Measurements from ENCODE around the gene NDUFAF8.

DNA sequence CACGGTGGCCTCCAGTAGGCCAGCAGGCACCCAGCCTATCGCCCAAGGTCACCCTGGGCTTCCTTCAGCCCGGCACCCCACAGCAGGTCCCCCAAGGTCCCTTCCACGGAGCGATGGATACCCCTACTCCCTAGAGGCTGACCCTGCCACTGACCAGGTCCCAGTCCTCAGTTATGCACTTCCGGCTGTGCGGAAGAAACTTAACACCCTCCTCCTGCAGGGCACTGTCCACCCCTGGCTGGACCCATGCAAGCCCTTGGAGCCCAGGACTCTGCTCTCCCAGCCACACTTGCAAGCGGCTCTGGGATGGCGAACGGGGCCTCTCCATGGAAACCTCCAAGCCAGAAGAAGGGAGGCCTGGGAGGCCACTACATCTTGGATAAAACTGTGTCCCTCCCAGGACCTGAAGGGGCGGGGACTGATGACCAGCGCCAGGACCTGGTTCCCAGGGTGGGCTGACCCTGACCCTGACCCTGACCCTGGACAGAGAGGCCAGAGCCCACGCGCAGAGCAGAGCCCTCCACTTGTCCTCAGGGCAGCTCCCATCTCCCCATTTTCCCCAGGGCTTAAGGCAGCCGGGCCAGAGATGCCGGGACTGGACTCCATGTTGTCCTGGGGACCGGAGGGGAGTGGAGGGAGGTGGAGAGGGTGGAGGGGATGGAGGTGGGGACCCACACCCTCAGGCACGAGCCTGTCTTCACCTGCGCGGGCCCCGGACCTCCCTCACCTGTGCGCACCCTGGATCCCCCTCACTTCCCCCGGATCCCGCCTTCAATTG is 17.1 kb upstream of the NDUFAF8 start:
- TF ChIP-seq CTCF (conservative IDR thresholded peaks at IDR 0.05; ENCODE audit: low read depth, low read length) = no peak
- no peak for TF ChIP-seq EZH2 (IDR thresholded peaks at IDR 0.05; ENCODE audit: borderline replicate concordance, low read depth, low read length, poor library complexity, severe bottlenecking)
